PC-9 (cell line): ENCODE measurements around the gene CBFA2T3. TPM values are rescaled to one million over a fixed set of nuclear protein-coding genes. Genes with fewer than 3 reads are reported as not detected.

Experiments
- BruUV-seq: library from RNA; stranded (reverse); fragments of 400-500 nt; replicated peaks from 2 replicates; lab custom pipeline; 2021; lab: Mats Ljungman, UMichigan
- CTCF ChIA-PET: fragments of 300-600 bp; sonication (Branson Sonifier 250); formaldehyde crosslinking; loops from one replicate; lab custom pipeline; 2022; ENCODE audit warnings: antibody characterized with exemption; lab: Charles Lee
- POLR2A ChIA-PET: fragments of 300-600 bp; sonication (Branson Sonifier 250); formaldehyde crosslinking; loops from one replicate; lab custom pipeline; 2022; ENCODE audit warnings: antibody characterized with exemption; ENCODE audit not compliant: unreplicated experiment; lab: Charles Lee
- DNase-seq, 2 experiments: peaks; one replicate each; pipeline versions ENCODE4 v3.0.0 to v3.0.0-alpha.2; 2015 to 2022; ENCODE audit warnings: mixed read lengths in 1 of 2
- H2AFZ ChIP-seq: fragments of 200-600 bp; sonication (generic); 2 replicates; pipeline ENCODE4 v1.8.1; 2017; ENCODE audit warnings: antibody characterized with exemption
- H3F3A ChIP-seq: fragments of 200-600 bp; sonication (generic); 2 replicates; pipeline ENCODE4 v1.8.1; 2017; ENCODE audit warnings: antibody characterized with exemption, mild to moderate bottlenecking, low read depth; ENCODE audit not compliant: insufficient read depth
- H3K27ac ChIP-seq: fragments of 200-600 bp; sonication (generic); 2 replicates; pipeline ENCODE4 v1.6.1; 2016; ENCODE audit warnings: mixed run types
- H3K27me3 ChIP-seq: fragments of 200-600 bp; sonication (generic); 2 replicates; pipeline ENCODE4 v1.6.1; 2016; ENCODE audit warnings: low read depth, mixed run types; ENCODE audit not compliant: insufficient read depth
- H3K36me3 ChIP-seq: fragments of 200-600 bp; sonication (generic); 2 replicates; pipeline ENCODE4 v1.6.1; 2016; ENCODE audit warnings: low read depth, mixed run types
- H3K4me1 ChIP-seq: fragments of 200-600 bp; sonication (generic); replicated peaks from 2 replicates; pipeline ENCODE4 v1.6.1; 2016; ENCODE audit warnings: mixed run types; ENCODE audit not compliant: insufficient read depth
- H3K4me2 ChIP-seq: fragments of 200-600 bp; sonication (generic); 2 replicates; pipeline ENCODE4 v1.6.1; 2017; ENCODE audit warnings: mixed run types
- H3K4me3 ChIP-seq: fragments of 200-600 bp; sonication (generic); 2 replicates; pipeline ENCODE4 v1.6.1; 2016; ENCODE audit warnings: mixed run types
- H3K79me2 ChIP-seq: fragments of 200-600 bp; sonication (generic); 2 replicates; pipeline ENCODE4 v1.6.1; 2017; ENCODE audit warnings: low read depth, mixed run types
- H3K9me2 ChIP-seq: fragments of 200-600 bp; sonication (generic); 2 replicates; pipeline ENCODE4 v1.8.1; 2017; ENCODE audit warnings: mild to moderate bottlenecking; ENCODE audit not compliant: insufficient read depth
- H3K9me3 ChIP-seq: fragments of 200-600 bp; sonication (generic); 2 replicates; pipeline ENCODE4 v1.8.1; 2016; ENCODE audit warnings: low read depth; ENCODE audit not compliant: insufficient read depth
- H4K20me1 ChIP-seq: fragments of 200-600 bp; sonication (generic); 2 replicates; pipeline ENCODE4 v1.8.1; 2017; ENCODE audit not compliant: insufficient read depth
- EZH2 ChIP-seq: fragments of 200-600 bp; sonication (generic); IDR thresholded peaks from 2 replicates; pipeline ENCODE4 v1.8.0; 2017; ENCODE audit warnings: antibody characterized with exemption, low read depth
- intact Hi-C: fragments of 100-400 bp; cut with micrococcal nuclease; formaldehyde crosslinking; loops from one replicate; pipeline ENCODE4 v1.10.0; 2022; ENCODE audit not compliant: unreplicated experiment
- total RNA-seq: library from RNA; stranded (reverse); gene quantifications from 2 replicates; pipeline ENCODE4 v1.2.3, GENCODE V29; 2021
- TF ChIP-seq, protein P1 (sequence below): fragments of 200-600 bp; sonication (generic); conservative IDR thresholded peaks from 2 replicates; pipeline ENCODE4 v1.6.1; 2017; ENCODE audit warnings: mixed run types, antibody characterized with exemption, mild to moderate bottlenecking, moderate library complexity

Gene CBFA2T3
- total RNA-seq, 1 experiment from 2014 or later = 1.0 TPM

GRCh38 chr16:88841521-88842307 is 135.3 kb downstream of the CBFA2T3 start:
- H3K36me3 ChIP-seq = no peaks in the 10 kb centered on the region
- no TSS peak for BruUV-seq
- H3F3A ChIP-seq = no peaks in the 10 kb centered on the region
- POLR2A ChIA-PET = no interaction called here
- H2AFZ ChIP-seq = no peak overlapping the region
- H3K4me1 ChIP-seq = no peaks in the 10 kb centered on the region
- H3K27ac ChIP-seq = no peak overlapping the region
- CTCF ChIA-PET = no interaction called here
- DNase-seq = no peak
- TF ChIP-seq EZH2 = no peak
- TF ChIP-seq, protein P1, sequence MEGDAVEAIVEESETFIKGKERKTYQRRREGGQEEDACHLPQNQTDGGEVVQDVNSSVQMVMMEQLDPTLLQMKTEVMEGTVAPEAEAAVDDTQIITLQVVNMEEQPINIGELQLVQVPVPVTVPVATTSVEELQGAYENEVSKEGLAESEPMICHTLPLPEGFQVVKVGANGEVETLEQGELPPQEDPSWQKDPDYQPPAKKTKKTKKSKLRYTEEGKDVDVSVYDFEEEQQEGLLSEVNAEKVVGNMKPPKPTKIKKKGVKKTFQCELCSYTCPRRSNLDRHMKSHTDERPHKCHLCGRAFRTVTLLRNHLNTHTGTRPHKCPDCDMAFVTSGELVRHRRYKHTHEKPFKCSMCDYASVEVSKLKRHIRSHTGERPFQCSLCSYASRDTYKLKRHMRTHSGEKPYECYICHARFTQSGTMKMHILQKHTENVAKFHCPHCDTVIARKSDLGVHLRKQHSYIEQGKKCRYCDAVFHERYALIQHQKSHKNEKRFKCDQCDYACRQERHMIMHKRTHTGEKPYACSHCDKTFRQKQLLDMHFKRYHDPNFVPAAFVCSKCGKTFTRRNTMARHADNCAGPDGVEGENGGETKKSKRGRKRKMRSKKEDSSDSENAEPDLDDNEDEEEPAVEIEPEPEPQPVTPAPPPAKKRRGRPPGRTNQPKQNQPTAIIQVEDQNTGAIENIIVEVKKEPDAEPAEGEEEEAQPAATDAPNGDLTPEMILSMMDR = no peak
- no peaks in the 10 kb centered on the region for H4K20me1 ChIP-seq
- H3K9me3 ChIP-seq = no peaks in the 10 kb centered on the region
- H3K79me2 ChIP-seq = no peaks in the 10 kb centered on the region
- no peak overlapping the region for H3K4me3 ChIP-seq
- no peak overlapping the region for H3K4me2 ChIP-seq
- intact Hi-C loops = no loop called here
- no peaks in the 10 kb centered on the region for H3K27me3 ChIP-seq
- H3K9me2 ChIP-seq = no peaks in the 10 kb centered on the region

DNA sequence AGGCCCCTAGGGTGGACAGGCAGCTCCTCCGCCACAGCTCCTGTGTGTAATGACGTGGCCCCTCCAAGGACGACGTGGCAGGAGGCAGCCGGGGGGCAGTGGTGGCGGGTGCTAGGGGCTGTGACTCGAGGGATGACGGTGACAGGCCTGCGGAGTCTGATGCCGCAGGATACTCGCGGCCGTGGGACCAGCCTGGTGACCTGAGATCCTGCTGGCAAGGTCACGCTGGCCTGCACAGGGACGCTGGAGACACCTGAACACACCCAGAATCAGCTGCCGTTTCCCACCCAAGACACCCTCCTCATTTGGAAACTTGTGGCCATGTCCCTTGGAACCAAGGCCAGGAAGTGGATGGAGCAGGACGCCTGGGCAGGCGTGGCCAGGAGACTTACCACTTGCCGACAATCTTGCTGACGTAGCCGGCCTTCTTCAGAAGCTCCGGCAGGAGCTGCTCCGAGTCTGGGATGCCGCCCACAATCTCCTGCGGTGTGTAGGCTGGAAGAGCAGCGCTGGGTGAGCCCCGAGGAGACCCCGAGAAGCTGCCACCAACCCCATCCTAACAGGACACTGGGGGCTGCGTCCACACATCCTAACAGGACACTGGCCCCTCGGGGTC is 136.3 kb downstream of the CBFA2T3 start:
- no peaks in the 10 kb centered on the region for H3K79me2 ChIP-seq
- H3K9me3 ChIP-seq = no peaks in the 10 kb centered on the region
- no peak overlapping the region for H3K27ac ChIP-seq
- intact Hi-C loops = no loop called here
- DNase-seq = no peak
- no peaks in the 10 kb centered on the region for H3F3A ChIP-seq
- H3K27me3 ChIP-seq = no peaks in the 10 kb centered on the region
- H3K9me2 ChIP-seq = no peaks in the 10 kb centered on the region
- ChIA-PET POLR2A (no interaction called here), CTCF (no interaction called here)
- no peak overlapping the region for H3K4me2 ChIP-seq
- H3K4me3 ChIP-seq = no peak overlapping the region
- H3K36me3 ChIP-seq = no peaks in the 10 kb centered on the region
- no peaks in the 10 kb centered on the region for H4K20me1 ChIP-seq
- H2AFZ ChIP-seq = no peak overlapping the region
- BruUV-seq = no TSS peak
- H3K4me1 ChIP-seq = no peaks in the 10 kb centered on the region
- no peak for TF ChIP-seq EZH2
- TF ChIP-seq, protein P1 = no peak

DNA sequence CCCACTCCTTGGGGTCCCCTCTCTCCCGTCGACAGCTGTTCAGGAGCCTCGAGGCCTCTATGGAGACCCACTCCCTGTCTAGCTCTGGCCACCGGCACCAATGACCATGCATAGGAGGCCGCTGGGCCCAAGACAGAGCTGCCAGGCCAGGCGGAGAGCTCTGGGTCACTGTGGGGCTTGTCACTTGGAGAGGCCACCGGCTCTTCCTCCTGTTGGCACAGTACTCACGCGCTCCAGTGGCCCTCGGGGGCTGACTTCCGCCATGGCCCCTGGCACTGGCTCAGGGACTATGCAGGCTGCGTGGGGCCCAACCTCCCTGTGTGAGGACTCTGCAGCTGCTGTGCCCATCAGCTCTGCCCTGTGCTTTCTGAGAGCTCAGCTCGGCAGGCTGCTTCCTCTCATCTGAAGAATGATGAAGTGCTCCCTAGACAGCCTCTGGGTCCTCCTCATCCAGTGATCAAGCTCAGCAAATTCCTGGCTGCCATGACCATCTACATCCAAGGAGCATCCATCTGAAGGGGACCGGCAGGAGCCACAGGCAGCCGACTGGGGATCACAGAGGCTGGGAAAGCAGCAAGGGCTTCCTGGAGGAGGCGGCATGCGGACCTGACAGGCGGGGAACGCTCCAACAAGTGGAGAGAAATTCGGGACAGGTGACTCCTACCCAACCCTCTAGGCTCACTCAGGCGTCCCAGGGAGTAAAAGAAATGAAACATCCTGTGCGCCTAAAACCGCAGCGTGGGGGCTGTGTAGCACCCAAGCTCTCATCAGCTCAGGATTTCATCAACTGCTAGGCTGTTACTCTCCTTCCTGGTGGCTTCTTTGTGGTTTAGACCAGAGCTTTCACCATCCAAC is 137.0 kb downstream of the CBFA2T3 start:
- no peaks in the 10 kb centered on the region for H3K27me3 ChIP-seq
- H3K27ac ChIP-seq = no peak overlapping the region
- H3K9me2 ChIP-seq = no peaks in the 10 kb centered on the region
- H3K4me2 ChIP-seq = no peak overlapping the region
- no peak for TF ChIP-seq EZH2
- TF ChIP-seq, protein P1 = no peak
- no peak overlapping the region for H2AFZ ChIP-seq
- no peaks in the 10 kb centered on the region for H3K9me3 ChIP-seq
- no peaks in the 10 kb centered on the region for H3K4me1 ChIP-seq
- no peaks in the 10 kb centered on the region for H4K20me1 ChIP-seq
- intact Hi-C loops = no loop called here
- CTCF ChIA-PET = no interaction called here
- no peak overlapping the region for H3K4me3 ChIP-seq
- DNase-seq = no peak
- H3K79me2 ChIP-seq = no peaks in the 10 kb centered on the region
- BruUV-seq = no TSS peak
- POLR2A ChIA-PET = no interaction called here
- H3F3A ChIP-seq = no peaks in the 10 kb centered on the region
- no peaks in the 10 kb centered on the region for H3K36me3 ChIP-seq
